H9 (cell line): ENCODE measurements around the gene CNTFR. TPM values are rescaled to one million over a fixed set of nuclear protein-coding genes. Genes with fewer than 3 reads are reported as not detected.

Experiments
- DNase-seq: peaks from one replicate; pipeline ENCODE4 v3.0.0-alpha.2; 2017
- H2AFZ ChIP-seq: one replicate; pipeline ENCODE4 v1.6.1; 2013; ENCODE audit warnings: mild to moderate bottlenecking, low read length, control low read depth, moderate library complexity
- H2AK5ac ChIP-seq: 2 replicates; pipeline ENCODE4 v1.6.1; 2013; ENCODE audit warnings: low read length, control low read depth, mixed read lengths; ENCODE audit not compliant: insufficient read length
- H2BK120ac ChIP-seq: one replicate; pipeline ENCODE4 v1.6.1; 2013; ENCODE audit warnings: low read depth, mild to moderate bottlenecking, low read length, control low read depth, inconsistent platforms; ENCODE audit not compliant: poor library complexity, severe bottlenecking
- H2BK12ac ChIP-seq: 2 replicates; pipeline ENCODE4 v1.6.1; 2013; ENCODE audit warnings: low read length, control low read depth, mixed read lengths, low read depth; ENCODE audit not compliant: insufficient read length
- H2BK15ac ChIP-seq: 2 replicates; pipeline ENCODE4 v1.6.1; 2013; ENCODE audit warnings: low read depth, low read length, control low read depth
- H2BK20ac ChIP-seq: one replicate; pipeline ENCODE4 v1.6.1; 2013; ENCODE audit warnings: low read depth, mild to moderate bottlenecking, low read length, control low read depth, inconsistent platforms; ENCODE audit not compliant: poor library complexity, severe bottlenecking
- H2BK5ac ChIP-seq: 2 replicates; pipeline ENCODE4 v1.6.1; 2013; ENCODE audit warnings: low read length, control low read depth, mixed read lengths; ENCODE audit not compliant: insufficient read length
- H3K14ac ChIP-seq: 2 replicates; pipeline ENCODE4 v1.6.1; 2013; ENCODE audit warnings: low read length, control low read depth; ENCODE audit not compliant: insufficient read depth
- H3K18ac ChIP-seq: 2 replicates; pipeline ENCODE4 v1.6.1; 2013; ENCODE audit warnings: low read depth, mild to moderate bottlenecking, mixed read lengths, low read length, control low read depth; ENCODE audit not compliant: insufficient read length
- H3K23ac ChIP-seq: 2 replicates; pipeline ENCODE4 v1.6.1; 2013; ENCODE audit warnings: low read length, control low read depth, mixed read lengths, low read depth; ENCODE audit not compliant: insufficient read length
- H3K23me2 ChIP-seq: 2 replicates; pipeline ENCODE4 v1.6.1; 2013; ENCODE audit warnings: low read depth, mild to moderate bottlenecking, mixed read lengths, low read length, control low read depth; ENCODE audit not compliant: insufficient read length, poor library complexity, severe bottlenecking
- H3K27ac ChIP-seq: 2 replicates; pipeline ENCODE4 v1.5.1; 2013; ENCODE audit warnings: low read length, control low read depth, mixed read lengths, low read depth; ENCODE audit not compliant: insufficient read length
- H3K27me3 ChIP-seq: 2 replicates; pipeline ENCODE4 v1.6.1; 2013; ENCODE audit warnings: low read length, control low read depth, inconsistent platforms; ENCODE audit not compliant: insufficient read depth
- H3K4ac ChIP-seq: 2 replicates; pipeline ENCODE4 v1.6.1; 2013; ENCODE audit warnings: low read depth, mild to moderate bottlenecking, control low read depth, inconsistent platforms, low read length, moderate library complexity
- H3K4me1 ChIP-seq: 2 replicates; pipeline ENCODE4 v1.6.1; 2013; ENCODE audit warnings: low read length, control low read depth, inconsistent platforms; ENCODE audit not compliant: insufficient read depth
- H3K4me2 ChIP-seq: 2 replicates; pipeline ENCODE4 v1.6.1; 2013; ENCODE audit warnings: low read length, control low read depth, mixed read lengths; ENCODE audit not compliant: insufficient read length, insufficient read depth
- H3K56ac ChIP-seq: 2 replicates; pipeline ENCODE4 v1.6.1; 2013; ENCODE audit warnings: low read depth, mild to moderate bottlenecking, mixed read lengths, low read length, control low read depth; ENCODE audit not compliant: insufficient read length
- H3K79me1 ChIP-seq: 2 replicates; pipeline ENCODE4 v1.6.1; 2013; ENCODE audit warnings: low read depth, mild to moderate bottlenecking, moderate library complexity, low read length, control low read depth, inconsistent platforms; ENCODE audit not compliant: insufficient read depth, poor library complexity, severe bottlenecking
- H3K79me2 ChIP-seq: 2 replicates; pipeline ENCODE4 v1.6.1; 2013; ENCODE audit warnings: low read length, control low read depth, inconsistent platforms; ENCODE audit not compliant: insufficient read depth
- H3K9ac ChIP-seq: 2 replicates; pipeline ENCODE4 v1.6.1; 2013; ENCODE audit warnings: low read length, control low read depth, mixed read lengths; ENCODE audit not compliant: insufficient read length; ENCODE audit errors: extremely low read depth
- H3K9me3 ChIP-seq: one replicate; pipeline ENCODE4 v1.6.1; 2013; ENCODE audit warnings: low read depth, low read length, inconsistent platforms; ENCODE audit not compliant: control insufficient read depth
- H3T11ph ChIP-seq: one replicate; pipeline ENCODE4 v1.6.1; 2013; ENCODE audit warnings: mild to moderate bottlenecking, low read length, control low read depth, inconsistent platforms
- H4K20me1 ChIP-seq: one replicate; pipeline ENCODE4 v1.6.1; 2013; ENCODE audit not compliant: control insufficient read depth, insufficient read length, insufficient read depth
- H4K5ac ChIP-seq: 2 replicates; pipeline ENCODE4 v1.6.1; 2013; ENCODE audit warnings: low read depth, mild to moderate bottlenecking, mixed read lengths, low read length, control low read depth; ENCODE audit not compliant: insufficient read length
- H4K8ac ChIP-seq: replicated peaks from 2 replicates; pipeline ENCODE4 v1.6.1; 2013; ENCODE audit warnings: low read length, control low read depth, mixed read lengths, low read depth; ENCODE audit not compliant: insufficient read length
- H4K91ac ChIP-seq: 2 replicates; pipeline ENCODE4 v1.6.1; 2013; ENCODE audit warnings: low read depth, mild to moderate bottlenecking, moderate library complexity, mixed read lengths, low read length, control low read depth; ENCODE audit not compliant: insufficient read length
- H3K27ac Mint-ChIP-seq, 3 experiments: 2 replicates in 2 of 3; 3 replicates in 1 of 3; pipeline ENCODE4 v1.8.0; 2020 to 2021; ENCODE audit warnings: mixed read lengths in 3 of 3, mild to moderate bottlenecking in 1 of 3, moderate library complexity in 1 of 3
- H3K27me3 Mint-ChIP-seq: 2 replicates; pipeline ENCODE4 v1.8.0; 2021; ENCODE audit warnings: low read depth, mild to moderate bottlenecking, moderate library complexity, mixed read lengths
- H3K36me3 Mint-ChIP-seq, 3 experiments: 2 replicates in 2 of 3; 3 replicates in 1 of 3; pipeline ENCODE4 v1.8.0; 2020 to 2021; ENCODE audit warnings: low read depth in 3 of 3, mixed read lengths in 3 of 3; ENCODE audit not compliant: insufficient read depth in 1 of 3
- H3K4me1 Mint-ChIP-seq, 2 experiments: 2 replicates each; pipeline ENCODE4 v1.8.0; 2020; ENCODE audit warnings: mixed read lengths in 2 of 2
- H3K4me3 Mint-ChIP-seq, 2 experiments: 2 replicates in 1 of 2; 3 replicates in 1 of 2; pipeline ENCODE4 v1.8.0; 2020 to 2021; ENCODE audit warnings: mild to moderate bottlenecking in 2 of 2, mixed read lengths in 2 of 2, moderate library complexity in 1 of 2
- H3K9me3 Mint-ChIP-seq, 2 experiments: 2 replicates in 1 of 2; 3 replicates in 1 of 2; pipeline ENCODE4 v1.8.0; 2020; ENCODE audit warnings: mild to moderate bottlenecking in 2 of 2, mixed read lengths in 2 of 2, moderate library complexity in 1 of 2
- CTCF ChIP-seq: fragments of 200-600 bp; sonication (generic); conservative IDR thresholded peaks from 3 replicates; pipeline ENCODE4 v1.8.0; 2021; ENCODE audit warnings: antibody characterized with exemption, mild to moderate bottlenecking
- WGBS: extraction: QIAGEN DNeasy Blood & Tissue Kit; methylation state at CpG from one replicate; pipeline ENCODE4 v1.1.7; 2013; ENCODE audit warnings: missing lambda C conversion rate, low lambda C conversion rate, mixed read lengths; ENCODE audit not compliant: insufficient read length; ENCODE audit errors: extremely low coverage; 5-methylcytosine and 5-hydroxymethylcytosine counted together
- total RNA-seq: library from RNA; stranded (reverse); gene quantifications from 2 replicates; pipeline ENCODE4 v1.2.1, GENCODE V29; 2021

CNTFR gene
- total RNA-seq, 1 experiment from 2014 or later: 0.55 TPM

DNA sequence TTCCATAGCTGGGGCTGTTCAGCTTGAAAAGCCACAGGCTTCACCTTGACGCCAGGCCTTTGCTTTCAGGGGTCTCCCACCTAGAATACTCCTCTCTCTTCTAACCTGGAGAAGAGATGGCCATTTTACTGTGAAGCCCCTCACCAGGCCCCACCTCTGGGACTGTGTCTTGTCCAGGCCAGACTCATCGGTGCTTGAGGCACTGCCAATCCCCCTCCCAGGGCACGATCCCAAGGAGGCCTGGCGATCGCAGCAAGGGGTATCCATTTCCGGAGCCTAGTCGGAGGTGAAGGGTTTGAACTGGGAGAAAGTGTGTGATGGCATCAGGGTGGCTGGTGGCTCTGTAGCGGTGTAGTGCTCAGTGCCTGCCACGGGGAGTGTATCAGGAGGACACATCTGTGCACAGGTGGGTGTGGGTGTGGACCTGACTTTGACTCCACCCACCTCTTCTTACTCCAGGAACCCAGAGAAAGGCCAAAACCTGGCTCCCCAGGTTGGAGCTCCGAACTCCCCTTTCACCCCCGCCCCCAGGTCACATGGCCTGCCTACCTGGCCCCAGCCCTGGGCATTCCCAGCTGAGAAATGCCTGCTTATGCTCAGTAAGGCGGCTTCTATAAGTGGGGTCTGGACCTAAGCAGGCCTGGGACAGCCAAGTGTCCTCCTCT is 39.4 kb downstream of the CNTFR start:
- no peak overlapping the region for H2BK20ac ChIP-seq
- H3K9me3 ChIP-seq: no peaks in the 10 kb centered on the region
- H3K27ac Mint-ChIP-seq: no peak overlapping the region
- peaks cover 1% of the 10 kb centered on the region; the same call in 1 of the 2 replicates for H3K4me1 ChIP-seq
- no peak overlapping the region for H2BK12ac ChIP-seq
- H3K27ac ChIP-seq: no peak overlapping the region
- no peaks in the 10 kb centered on the region for H3K79me2 ChIP-seq
- H3K23me2 ChIP-seq: no peaks in the 10 kb centered on the region
- no peaks in the 10 kb centered on the region for H3K79me1 ChIP-seq
- H4K91ac ChIP-seq: no peak overlapping the region
- H3K4me1 Mint-ChIP-seq: peaks cover 13 to 20% of the 10 kb centered on the region in 2 experiments
- H3K56ac ChIP-seq: no peak overlapping the region
- H3K27me3 ChIP-seq: no peaks in the 10 kb centered on the region
- no peak overlapping the region for H3K9ac ChIP-seq
- no peak overlapping the region for H3K18ac ChIP-seq
- H3K27me3 Mint-ChIP-seq: peaks cover 17% of the 10 kb centered on the region
- no peaks in the 10 kb centered on the region; a peak in 1 of 5 replicates for H3K9me3 Mint-ChIP-seq
- no peak overlapping the region for H3K4ac ChIP-seq
- no peak overlapping the region for H2BK120ac ChIP-seq
- H3K36me3 Mint-ChIP-seq: no peaks in the 10 kb centered on the region
- no peak overlapping the region for H2BK15ac ChIP-seq
- no peak for DNase-seq
- no peak overlapping the region for H2AFZ ChIP-seq
- H2BK5ac ChIP-seq: no peak overlapping the region
- no peak overlapping the region for H4K8ac ChIP-seq
- H3K4me2 ChIP-seq: no peak overlapping the region
- H2AK5ac ChIP-seq: no peak overlapping the region
- no peak overlapping the region for H3K23ac ChIP-seq
- no peak overlapping the region for H3K14ac ChIP-seq
- no peak overlapping the region for H3T11ph ChIP-seq
- WGBS: no CpG with 5 or more reads among the region's 12 CpGs
- no peak overlapping the region for H3K4me3 Mint-ChIP-seq
- no peak overlapping the region for H4K5ac ChIP-seq
- H4K20me1 ChIP-seq: no peaks in the 10 kb centered on the region
- TF ChIP-seq CTCF: no peak
